GM12878 (cell line): ENCODE data around the gene COL6A3. TPM values are rescaled to one million over a fixed set of nuclear protein-coding genes. Genes with fewer than 3 reads are reported as not detected.

Experiments
- ATAC-seq: fragments of 200-7000 bp; cut with Tn5 transposase; 3 replicates; pipeline ENCODE4 v1.9.1; 2020; ENCODE audit warnings: mild to moderate bottlenecking, moderate library complexity
- BruUV-seq: library from RNA; stranded (reverse); fragments of 400-500 nt; replicated peaks from 2 replicates; lab custom pipeline; 2021; lab: Mats Ljungman, UMichigan
- CTCF ChIA-PET: fragments of 300-600 bp; sonication (Branson Sonifier 250); formaldehyde crosslinking; extraction: SDS; loops from one replicate; lab custom pipeline; 2021; ENCODE audit warnings: inconsistent platforms; lab: Yijun Ruan, JAX
- POLR2A ChIA-PET: fragments of 350-600 bp; formaldehyde crosslinking; extraction: SDS; loops from one replicate; lab custom pipeline; 2021; ENCODE audit warnings: inconsistent platforms; lab: Charles Lee
- RAD21 ChIA-PET: fragments of 300-600 bp; sonication (Branson Sonifier 250); formaldehyde crosslinking; loops from one replicate; lab custom pipeline; 2023; ENCODE audit warnings: antibody characterized with exemption; ENCODE audit not compliant: unreplicated experiment; lab: Charles Lee
- SMC1A ChIA-PET: fragments of 300-600 bp; sonication (Branson Sonifier 250); formaldehyde crosslinking; loops from one replicate; lab custom pipeline; 2023; ENCODE audit not compliant: unreplicated experiment, uncharacterized antibody; lab: Charles Lee
- DNase-seq: peaks from one replicate; pipeline ENCODE4 v3.0.0-alpha.2; 2011; ENCODE audit warnings: low read depth, low spot score
- FAIRE-seq: peaks from 3 replicates; lab custom pipeline; 2011; peaks lifted over from hg19 to GRCh38; lab: Jason Lieb, UNC
- H2AFZ ChIP-seq: 2 replicates; pipeline ENCODE4 v1.6.0; 2011; ENCODE audit warnings: low read depth, low read length, control low read depth; ENCODE audit not compliant: control insufficient read depth
- H3K27ac ChIP-seq: 2 replicates; pipeline ENCODE4 v1.5.1; 2011; ENCODE audit warnings: control low read depth; ENCODE audit not compliant: control insufficient read depth, insufficient read depth
- H3K27me3 ChIP-seq, 2 experiments: replicated peaks in 1 of 2; 2 replicates each; pipeline versions ENCODE4 v1.6.0 to v1.6.1; 2011; ENCODE audit warnings: low read length in 1 of 2; ENCODE audit not compliant: control insufficient read depth in 2 of 2, insufficient read depth in 2 of 2
- H3K36me3 ChIP-seq, 2 experiments: 2 replicates each; pipeline ENCODE4 v1.5.1; 2011; ENCODE audit warnings: low read length in 1 of 2; ENCODE audit not compliant: control insufficient read depth in 2 of 2, insufficient read depth in 2 of 2
- H3K4me1 ChIP-seq: 2 replicates; pipeline ENCODE4 v1.6.1; 2011; ENCODE audit warnings: mild to moderate bottlenecking, low read length, moderate library complexity, mixed read lengths; ENCODE audit not compliant: control insufficient read depth, insufficient read depth
- H3K4me2 ChIP-seq: 2 replicates; pipeline ENCODE4 v1.6.0; 2011; ENCODE audit warnings: control low read depth; ENCODE audit not compliant: control insufficient read depth, insufficient read depth
- H3K4me3 ChIP-seq: fragments of 200-600 bp; sonication (generic); 2 replicates; pipeline ENCODE4 v1.5.1; 2016
- H3K79me2 ChIP-seq: 2 replicates; pipeline ENCODE4 v1.6.0; 2011; ENCODE audit warnings: low read length; ENCODE audit not compliant: control insufficient read depth, insufficient read depth
- H3K9ac ChIP-seq: 2 replicates; pipeline ENCODE4 v1.8.0; 2011; ENCODE audit warnings: low read length, control low read depth, mixed read lengths; ENCODE audit not compliant: control insufficient read depth, insufficient read depth
- H3K9me3 ChIP-seq: replicated peaks from 3 replicates; pipeline ENCODE4 v1.5.1; 2011; ENCODE audit warnings: mild to moderate bottlenecking, low read length; ENCODE audit not compliant: control insufficient read depth, insufficient read depth
- H4K20me1 ChIP-seq: 2 replicates; pipeline ENCODE4 v1.6.0; 2011; ENCODE audit not compliant: control insufficient read depth, insufficient read depth
- BACH1 ChIP-seq: fragments of 450-650 bp; IDR thresholded peaks from 2 replicates; pipeline ENCODE4 v1.6.1; 2017; ENCODE audit warnings: mild to moderate bottlenecking, borderline replicate concordance
- E2F4 ChIP-seq: IDR thresholded peaks from 2 replicates; pipeline ENCODE4 v1.6.1; 2012; ENCODE audit warnings: low read depth, low read length, improper control_type of control experiment
- NFXL1 ChIP-seq: fragments of 450-650 bp; IDR thresholded peaks from 2 replicates; pipeline ENCODE4 v1.6.1; 2017; ENCODE audit warnings: antibody characterized with exemption, mild to moderate bottlenecking, borderline replicate concordance
- TARDBP ChIP-seq: IDR thresholded peaks from 2 replicates; pipeline ENCODE4 v1.6.1; 2016; ENCODE audit warnings: borderline replicate concordance
- WGBS: methylation state at CpG from one replicate; pipeline ENCODE4 v1.1.6; 2016; ENCODE audit warnings: low lambda C conversion rate; ENCODE audit not compliant: insufficient replicate concordance, insufficient coverage; ENCODE audit errors: missing lambda C conversion rate; 5-methylcytosine and 5-hydroxymethylcytosine counted together
- in situ Hi-C: fragments of 300-500 bp; cut with MboI; formaldehyde crosslinking; loops from 9 replicates; pipeline ENCODE4 v1.14.3; 2018; ENCODE audit warnings: mixed read lengths
- intact Hi-C: fragments of 100-400 bp; cut with micrococcal nuclease; formaldehyde crosslinking; loops from one replicate; pipeline ENCODE4 v1.14.2; 2022; ENCODE audit not compliant: unreplicated experiment
- polyA plus RNA-seq, 11 experiments: library from polyadenylated mRNA; depleted of rRNA in 4 of 11; unstranded in 6 of 11; stranded (reverse) in 5 of 11; fragments of >200 nt; fragmentation: Nextera tagmentation in 4 of 11; fragmentation: Illumina TruSeq in 1 of 11; extraction: Ambion mirVana in 4 of 11; extraction: Trizol in 1 of 11; gene quantifications; 1 replicate in 1 of 11; 2 replicates in 10 of 11; pipeline versions ENCODE4 v1.2.1 to v1.2.3, GENCODE V29; 2011 to 2016; ENCODE audit warnings: inconsistent platforms in 2 of 11, missing spikeins in 2 of 11, low read depth in 1 of 11
- total RNA-seq, 4 experiments: library from RNA; depleted of rRNA in 3 of 4; stranded (reverse); fragments of >200 nt in 3 of 4; fragmentation: Illumina TruSeq in 1 of 4; extraction: Trizol in 1 of 4; gene quantifications; 2 replicates each; pipeline versions ENCODE4 v1.2.1 to v1.2.3, GENCODE V29; 2013 to 2021

COL6A3 gene
- total and polyA plus RNA-seq, 10 of the 15 experiments (the other 5 are each of a cell fraction or from before 2014, with no cell fraction given), result 0.01 to 0.51 (median 0.09) TPM; not detected in 4

GRCh38 chr2:237421542-237422116 is 7.7 kb upstream of the COL6A3 start (continued):
- TF ChIP-seq E2F4, result no peak
- TF ChIP-seq TARDBP, result no peak
- no peak for TF ChIP-seq BACH1

- Histone ChIP-seq H3K27ac (no peak overlapping the region), H3K4me3 (no peak overlapping the region), H2AFZ (no peak overlapping the region), H3K36me3 (no peaks in the 10 kb centered on the region), H3K4me2 (no peak overlapping the region), H4K20me1 (no peaks in the 10 kb centered on the region), H3K27me3 (no peaks in the 10 kb centered on the region; a peak in 4 of 4 replicates), H3K9ac (no peak overlapping the region), H3K4me1 (no peaks in the 10 kb centered on the region), H3K9me3 (no peaks in the 10 kb centered on the region), H3K79me2 (no peaks in the 10 kb centered on the region)
- ChIA-PET RAD21 (no interaction called here), POLR2A (no interaction called here), CTCF (interaction anchor here (2.2 to 4.6 kb wide), 2 partner anchors 58 to 154 kb away, joined by 11 to 70 read pairs; no protein-coding TSS in a partner anchor), SMC1A (no interaction called here)
- FAIRE-seq (no peak), DNase-seq (no peak), ATAC-seq (no peak)
- BruUV-seq, result no TSS peak
- WGBS, result 39% methylated on average over 3 of the region's 3 CpGs
- intact Hi-C loops, result no loop called here
- TF ChIP-seq NFXL1, result no peak
- in situ Hi-C loops, result no loop called here
These were observed 4.3 kb upstream of the COL6A3 start for GRCh38 chr2:237418300-237418699.
